Skin of body (tissue), 2 donors: Measurements from ENCODE around the gene ESRRG. TPM values are rescaled to one million over a fixed set of nuclear protein-coding genes. Genes with fewer than 3 reads are reported as not detected.
A peak's percentile ranks its signal among the peaks of the same experiment; 100 is the strongest.
"Not testable (repeated sequence)": the region's sequence is repeated elsewhere in the genome, so short reads cannot be mapped to it uniquely, and the experiment has no call there.

Source experiments
- DNase-seq: peaks from one replicate; lab custom pipeline; 2025; lab: John Stamatoyannopoulos, UW
- total RNA-seq: library from RNA; depleted of rRNA; stranded (reverse); fragments of >200 nt; gene quantifications from one replicate; pipeline ENCODE4 v1.2.3, GENCODE V29; 2014

ESRRG gene
- total RNA-seq, 1 donor from 2014 or later, result 2.3 TPM

DNA sequence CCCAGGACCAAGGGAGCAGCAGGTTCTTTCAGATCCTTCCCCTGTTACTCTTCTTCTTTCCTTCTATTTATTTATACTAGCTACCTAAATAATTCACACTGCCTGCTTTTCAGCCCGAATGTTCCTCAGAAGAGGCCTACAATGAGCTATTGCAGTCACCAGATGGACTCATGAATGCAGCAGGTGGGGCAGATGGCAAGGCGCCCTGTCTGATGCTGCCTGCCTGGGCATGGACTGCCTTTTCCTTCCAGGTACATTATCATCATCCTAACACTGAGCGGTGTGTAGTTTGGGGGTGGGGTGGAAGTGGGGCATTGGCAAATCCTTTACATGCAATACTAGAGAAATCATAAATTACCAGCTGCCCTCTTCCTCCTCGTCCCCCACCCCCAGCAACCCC lies 17.6 kb downstream of the ESRRG start:
- DNase-seq, result no peak

DNA sequence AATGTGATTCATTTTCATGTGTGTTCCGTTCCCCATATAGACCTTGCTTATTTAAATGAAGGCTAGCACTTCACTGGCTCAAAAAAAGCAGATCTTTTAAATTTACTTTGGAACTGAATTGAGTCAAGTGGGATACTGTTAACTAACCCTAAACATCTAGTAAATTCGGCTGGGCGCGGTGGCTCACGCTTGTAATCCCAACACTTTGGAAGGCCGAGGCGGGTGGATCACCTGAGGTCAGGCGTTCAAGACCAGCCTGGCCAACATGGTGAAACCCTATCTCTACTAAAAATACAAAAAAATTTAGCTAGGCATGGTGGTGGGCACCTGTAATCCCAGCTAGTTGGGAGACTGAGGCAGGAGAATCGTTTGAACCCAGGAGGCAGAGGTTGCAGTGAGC lies 19.2 kb downstream of the ESRRG start:
- DNase-seq, result not testable (repeated sequence)

DNA sequence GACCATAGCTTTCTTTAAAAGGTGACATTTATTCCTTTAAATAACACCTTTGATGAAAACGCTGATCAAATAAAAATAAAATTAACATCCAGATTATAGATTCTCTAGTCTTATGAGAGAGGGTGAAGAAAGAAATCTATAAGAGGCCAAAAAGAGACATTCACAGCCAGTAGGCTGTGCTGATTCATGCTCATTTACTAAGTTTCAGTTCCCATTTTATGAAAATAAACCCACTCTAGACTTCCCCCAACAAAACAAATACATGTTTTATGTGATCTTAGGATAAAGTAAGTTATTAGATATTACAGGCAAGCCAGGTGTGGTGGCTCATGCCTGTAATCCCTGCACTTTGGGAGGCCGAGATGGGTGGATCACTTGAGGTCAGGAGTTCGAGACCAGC lies 21.1 kb downstream of the ESRRG start:
- no peak for DNase-seq

DNA sequence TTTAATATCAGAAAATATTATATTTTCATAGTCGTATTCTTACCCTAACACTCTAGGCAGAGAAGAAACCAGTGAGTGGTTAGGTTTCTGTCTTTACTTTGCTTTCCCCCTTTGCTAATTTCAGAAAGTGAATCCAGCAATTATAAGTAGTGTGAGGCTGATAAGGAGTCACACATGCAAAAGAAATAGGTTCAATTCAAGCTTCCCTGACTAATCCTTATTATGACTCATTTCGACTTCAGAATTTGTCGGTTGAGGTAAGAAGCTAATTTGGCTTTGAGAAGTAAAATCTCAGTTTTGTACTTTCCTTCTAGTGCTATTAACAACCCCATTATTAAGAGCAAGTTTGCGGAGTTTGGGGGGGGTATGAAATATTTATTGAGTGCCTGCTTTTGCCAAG lies 22.4 kb downstream of the ESRRG start:
- DNase-seq, result no peak

DNA sequence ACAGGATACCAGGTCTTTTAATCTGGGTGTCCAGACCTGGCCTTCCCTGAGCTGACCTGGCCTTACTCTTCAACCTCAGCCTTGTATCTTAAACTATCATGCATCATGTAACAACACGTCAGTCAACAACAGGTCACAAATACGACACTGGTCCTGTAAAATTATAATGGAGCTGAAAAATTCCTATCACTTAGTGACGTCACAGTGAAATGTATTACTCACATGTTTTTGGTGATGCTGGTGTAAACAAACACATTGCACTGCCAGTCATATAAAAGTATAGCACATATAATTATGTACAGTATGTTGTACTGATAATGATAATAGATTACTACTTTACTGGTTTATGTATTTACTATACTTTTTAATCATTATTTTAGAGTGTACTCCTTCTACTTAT lies 31.5 kb downstream of the ESRRG start:
- no peak for DNase-seq

DNA sequence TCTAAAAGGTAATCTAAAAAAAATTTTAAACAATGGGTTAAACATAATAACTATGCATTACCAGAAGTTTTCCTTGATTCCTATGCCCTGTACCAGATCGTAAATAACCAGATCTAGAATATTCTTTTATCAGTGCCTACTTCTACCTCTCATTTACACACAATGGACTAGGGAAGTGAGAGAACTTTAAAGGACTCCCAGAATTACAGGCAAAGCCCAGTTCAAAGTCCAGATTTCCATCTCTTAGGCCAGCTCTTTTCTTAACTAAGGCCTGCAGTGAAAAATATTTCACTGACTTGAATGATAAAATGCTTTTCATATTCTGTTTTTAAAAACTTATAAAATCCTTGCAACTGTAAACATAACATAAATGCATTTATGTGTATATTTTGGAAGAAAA lies 32.6 kb downstream of the ESRRG start:
- DNase-seq, result no peak

DNA sequence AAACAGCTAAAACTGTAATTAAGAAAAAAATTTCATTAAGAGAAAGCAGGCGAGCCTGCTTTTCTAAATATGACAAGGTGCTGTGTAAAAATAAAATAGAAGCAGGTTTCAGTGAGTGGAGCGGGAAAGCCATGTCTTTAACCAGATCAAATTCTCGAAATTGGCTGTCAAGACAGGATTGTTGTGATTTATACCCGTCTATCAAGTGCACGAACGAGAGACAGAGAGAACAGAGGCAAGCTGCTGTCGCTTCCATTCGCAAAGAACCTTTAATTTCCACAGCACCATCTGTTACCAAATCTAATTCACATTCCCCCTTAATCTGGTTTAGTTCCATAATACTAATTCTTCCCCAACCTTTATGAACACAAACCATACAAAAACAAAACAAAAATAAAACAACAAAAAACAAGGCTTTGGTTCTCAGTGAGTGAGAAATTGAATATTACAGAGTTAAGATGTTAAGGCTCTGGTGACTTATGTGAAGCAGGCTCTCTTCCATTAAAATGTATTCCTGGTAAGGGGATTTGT lies 35.0 kb downstream of the ESRRG start:
- DNase-seq, result no peak

DNA sequence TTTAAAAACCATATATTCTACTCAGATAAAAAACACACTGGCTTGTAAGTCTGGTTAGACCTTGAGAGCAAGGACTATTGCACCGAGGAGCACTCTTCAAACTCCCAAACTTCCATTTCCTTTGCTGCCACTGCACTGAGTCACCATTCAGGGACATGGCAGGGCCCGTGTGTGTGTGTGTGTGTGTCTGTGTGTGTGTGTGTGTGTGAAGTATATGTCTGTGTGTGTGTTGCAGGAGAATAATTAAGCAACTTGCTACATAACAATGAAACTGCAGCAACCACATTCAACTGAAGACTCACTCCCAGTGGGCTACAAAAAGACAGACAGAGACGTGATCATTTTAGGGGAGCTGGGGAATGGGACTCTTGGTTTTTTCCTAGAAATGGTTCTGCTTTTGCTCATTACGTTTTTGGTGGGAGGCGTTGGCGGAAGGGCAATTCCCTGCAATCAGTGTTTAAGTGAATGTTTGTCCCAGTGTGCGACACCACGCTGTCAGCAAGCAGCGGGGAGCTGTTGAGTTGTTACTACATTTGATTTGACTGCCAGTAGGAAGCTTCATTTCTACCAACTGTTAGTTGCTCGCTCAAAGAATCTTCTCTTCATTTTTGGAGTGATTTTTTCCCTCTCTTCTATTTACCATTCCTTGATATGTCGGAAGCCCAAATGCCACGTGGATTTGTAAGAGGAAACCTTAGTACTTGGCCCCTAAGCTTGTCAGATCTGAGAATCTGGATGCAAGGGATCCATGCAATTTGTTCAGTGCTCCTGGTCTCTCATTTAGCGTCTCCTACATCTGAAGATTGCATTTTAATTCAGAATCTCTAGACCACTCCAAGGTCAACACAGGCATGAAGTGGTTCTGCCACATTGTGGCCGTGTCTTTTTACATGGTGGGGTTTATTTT lies 36.1 kb downstream of the ESRRG start:
- DNase-seq, result no peak

DNA sequence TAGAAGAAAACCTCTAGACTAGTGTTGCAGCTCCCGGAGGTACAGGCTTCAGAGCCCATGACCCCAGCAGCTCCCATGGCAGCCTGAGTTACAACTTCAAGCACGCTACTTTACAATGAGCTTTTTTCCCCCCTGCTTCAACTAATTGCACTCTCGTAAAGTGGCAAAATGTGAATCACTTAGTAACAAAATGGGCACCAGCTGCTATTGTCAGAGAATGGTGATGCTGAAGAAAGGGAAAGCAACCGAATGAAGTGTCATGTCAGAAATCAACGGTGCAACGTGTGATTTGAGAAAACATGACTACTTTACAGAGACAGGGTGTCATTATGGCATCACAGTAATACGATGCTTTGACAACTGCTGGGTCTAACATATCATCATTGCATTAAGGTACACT lies 40.5 kb downstream of the ESRRG start:
- DNase-seq, result no peak

DNA sequence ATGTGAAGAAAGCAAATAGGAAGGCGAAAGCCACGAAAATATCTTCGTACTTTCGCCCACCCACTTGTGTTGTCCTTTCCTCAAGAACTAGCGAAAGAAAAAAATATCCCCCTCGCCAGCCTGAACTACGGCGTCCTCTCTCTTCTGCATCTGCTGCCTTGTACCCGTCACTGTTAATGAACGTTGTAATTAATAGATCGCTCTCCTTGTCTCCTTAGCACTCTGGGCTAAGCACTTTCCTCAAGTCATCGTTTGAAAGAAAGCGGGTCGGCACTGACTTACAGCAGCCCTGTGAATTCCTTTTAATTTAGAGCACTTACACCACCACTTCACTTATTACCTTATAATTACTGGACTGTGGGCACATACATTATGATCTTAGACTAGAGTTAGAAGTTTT lies 44.1 kb downstream of the ESRRG start:
- DNase-seq, result no peak

DNA sequence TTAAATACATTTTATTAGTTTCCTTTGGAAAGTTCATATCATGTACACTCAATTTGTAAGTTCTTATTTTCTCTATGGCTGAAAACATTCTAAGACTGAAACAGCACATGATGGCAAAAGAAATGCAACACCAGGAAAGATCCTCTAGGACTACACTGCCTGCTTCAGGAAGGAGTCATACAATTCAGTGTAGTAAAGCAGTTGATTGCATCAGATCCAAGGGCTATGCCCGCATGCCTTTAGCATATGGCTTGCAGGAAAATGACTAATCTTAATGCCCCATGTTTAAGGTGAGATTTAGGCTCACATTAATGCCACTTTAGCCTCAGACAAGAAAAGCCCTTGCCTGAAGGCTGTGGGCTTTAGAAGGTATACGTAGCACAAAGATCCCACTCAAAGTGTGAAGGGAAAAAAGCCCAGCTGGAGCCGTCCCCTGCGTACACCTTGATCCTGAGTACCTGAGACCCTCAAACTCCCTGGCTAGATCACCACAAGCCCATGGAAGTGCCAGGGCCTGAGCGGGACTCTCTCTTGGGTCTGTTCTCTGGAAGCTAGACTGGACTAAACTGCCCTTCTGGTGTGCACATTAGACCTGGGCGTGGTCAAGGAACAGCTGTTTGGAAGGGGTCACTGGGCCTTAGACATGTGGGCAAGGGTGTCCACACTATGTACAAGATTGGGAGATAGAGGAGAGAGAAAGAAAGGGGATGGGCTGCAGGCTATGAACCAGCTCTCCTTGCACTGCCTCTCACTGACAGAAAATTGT lies 52.9 kb downstream of the ESRRG start:
- DNase-seq, result no peak

DNA sequence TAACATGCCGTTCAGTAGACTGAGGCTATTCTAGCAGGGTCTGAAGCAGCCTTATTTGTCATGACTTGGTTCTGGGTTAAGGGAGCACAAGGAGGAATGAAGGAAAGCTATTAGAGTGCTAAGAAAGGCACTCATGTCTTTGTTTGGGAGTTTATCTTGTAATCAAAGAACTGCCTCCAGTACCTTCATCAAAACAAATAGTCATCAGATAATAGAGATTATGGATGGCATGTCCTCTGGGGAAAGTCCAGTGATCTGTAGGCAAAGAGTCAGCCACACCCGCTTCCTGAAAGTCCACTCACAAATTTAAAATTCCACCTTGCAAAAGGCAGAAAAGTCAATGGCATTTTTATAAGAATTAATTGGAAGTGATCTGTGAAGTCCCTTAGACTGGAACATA lies 56.8 kb downstream of the ESRRG start:
- no peak for DNase-seq

DNA sequence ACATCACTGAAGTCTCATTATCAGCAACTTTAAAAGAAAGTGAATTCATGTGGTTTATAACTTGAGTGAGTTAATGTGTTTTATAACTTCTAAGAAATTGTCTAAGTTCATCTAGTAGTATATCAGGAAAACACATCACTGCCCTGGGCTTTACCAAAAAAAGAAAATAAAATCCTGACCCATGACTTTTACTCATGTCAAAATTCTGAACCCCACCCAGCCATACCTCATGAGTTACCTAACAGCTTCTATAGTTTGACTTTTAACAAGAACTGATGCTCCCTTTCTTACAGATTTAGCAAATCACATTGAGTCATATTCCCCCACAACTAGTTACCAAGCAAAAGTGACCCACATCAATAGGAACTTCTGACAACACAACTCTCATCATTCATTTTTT lies 57.4 kb downstream of the ESRRG start:
- DNase-seq, result no peak

DNA sequence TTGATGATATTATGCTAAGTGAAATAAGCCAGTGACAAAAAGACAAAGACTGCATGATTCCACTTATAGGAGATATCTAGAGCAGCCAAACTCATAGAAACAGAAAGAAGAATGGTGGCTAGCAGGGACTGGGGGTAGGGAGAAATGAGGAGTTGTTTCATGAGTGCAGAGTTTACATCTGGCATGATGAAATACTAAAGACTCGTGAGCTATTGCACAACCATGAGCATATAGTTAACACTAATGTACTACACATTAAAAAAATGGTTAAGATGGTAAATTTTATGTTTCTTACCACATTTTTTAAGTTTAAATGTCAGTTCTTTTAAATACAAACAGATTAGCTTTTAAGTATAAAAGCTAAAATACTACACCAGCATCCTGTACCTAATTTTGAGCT lies 57.8 kb downstream of the ESRRG start:
- peak; percentile 29 for DNase-seq

DNA sequence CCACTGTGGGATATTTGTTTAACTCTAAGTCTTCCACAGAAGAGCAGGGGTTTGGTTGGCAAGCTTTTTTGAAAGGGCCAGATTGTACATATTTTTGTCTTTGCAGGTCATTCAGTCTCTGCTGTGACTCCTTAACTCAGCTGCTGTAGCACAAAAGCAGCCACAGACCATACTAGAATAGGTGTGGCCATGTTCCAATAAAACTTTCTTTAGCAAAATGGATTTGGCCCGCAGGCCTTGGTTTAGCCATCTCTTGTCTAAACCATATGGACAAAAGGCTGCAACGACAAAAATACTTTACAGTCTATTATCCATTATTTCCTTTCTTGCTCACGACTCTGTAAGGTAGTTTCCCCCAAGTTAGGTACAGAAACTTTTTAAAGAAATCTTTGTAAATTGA lies 60.5 kb downstream of the ESRRG start:
- no peak for DNase-seq

DNA sequence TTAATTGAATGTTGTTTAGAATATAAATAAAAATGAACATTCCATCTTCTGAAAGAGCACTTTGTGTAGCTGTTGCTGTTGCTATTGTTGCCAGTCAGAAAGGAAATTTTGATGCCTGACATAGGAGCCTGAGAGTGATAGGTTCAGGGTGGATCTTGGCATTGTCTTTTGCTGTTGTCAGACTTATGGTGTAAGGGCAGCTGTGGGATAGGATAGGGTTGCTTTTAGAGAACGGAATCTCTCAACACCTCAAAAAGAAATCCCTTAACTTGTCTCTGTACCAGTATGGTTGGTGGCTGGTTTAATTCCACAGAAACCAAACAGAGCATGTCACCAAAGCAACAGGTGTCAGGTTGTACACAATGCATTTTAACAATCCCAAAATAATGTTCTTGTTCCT lies 62.7 kb downstream of the ESRRG start:
- DNase-seq, result no peak

DNA sequence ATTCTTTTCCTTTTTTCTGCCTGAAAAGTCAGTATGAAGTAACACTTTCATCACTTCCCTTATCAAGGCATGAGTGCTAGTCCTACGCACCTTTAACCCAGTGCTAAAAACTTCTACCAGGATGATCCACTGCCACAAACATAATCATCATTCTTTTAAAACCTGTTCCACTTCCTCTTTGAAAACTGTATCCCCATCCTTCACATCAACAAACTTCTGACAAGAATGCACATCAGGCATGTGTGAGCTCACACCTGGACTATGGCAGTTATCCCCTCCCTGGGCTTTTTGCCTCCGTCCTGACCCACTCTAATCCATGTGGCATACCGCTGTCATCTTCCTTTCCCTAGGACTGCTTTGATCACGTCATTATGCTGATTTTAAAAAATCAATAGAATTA lies 70.2 kb downstream of the ESRRG start:
- no peak for DNase-seq

DNA sequence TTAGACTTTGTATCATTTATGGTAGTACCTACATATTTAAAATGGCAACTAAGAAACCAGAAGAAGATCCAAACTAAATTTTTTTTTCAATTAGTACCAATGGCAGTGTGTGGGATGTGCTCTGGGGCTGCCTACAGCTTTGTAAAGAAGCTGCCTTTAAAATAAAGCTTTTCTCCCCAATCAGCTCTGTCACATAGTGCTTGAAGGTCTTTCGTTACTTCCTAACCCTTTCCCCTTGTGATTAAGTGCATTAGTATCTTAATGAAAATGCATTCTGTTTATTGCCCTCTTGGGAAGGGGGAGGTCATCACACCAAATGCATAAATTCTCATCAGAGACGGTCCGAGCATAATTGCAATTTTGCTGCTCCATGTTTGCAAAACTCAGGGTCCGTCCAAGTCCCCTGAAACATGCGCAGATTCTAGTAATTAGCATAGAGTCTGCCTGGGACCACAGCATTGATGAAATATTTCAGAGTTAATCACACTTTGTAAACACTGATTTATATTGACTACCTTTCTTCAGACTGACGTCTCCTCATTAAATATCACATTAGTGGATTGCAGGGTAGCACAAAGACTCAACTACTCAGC lies 71.3 kb downstream of the ESRRG start:
- DNase-seq, result no peak

DNA sequence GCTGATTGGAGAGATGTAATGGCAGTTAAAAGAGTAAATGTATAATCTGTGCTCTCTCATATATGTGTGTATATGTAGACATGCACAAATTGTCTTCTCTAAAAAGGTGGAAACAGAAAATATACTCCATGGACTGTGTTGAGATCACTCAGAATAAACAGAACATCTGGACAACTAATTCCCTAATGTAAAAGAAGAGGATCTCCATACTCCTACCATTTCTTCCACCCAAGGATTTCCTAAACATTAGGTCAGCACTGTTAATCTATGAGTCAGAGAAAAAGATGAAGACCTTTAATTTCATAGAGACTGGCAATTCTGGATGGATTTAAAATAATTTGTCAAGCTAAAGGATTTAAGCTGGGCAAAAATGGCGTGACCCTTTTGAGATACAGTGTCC lies 80.1 kb downstream of the ESRRG start:
- no peak for DNase-seq

DNA sequence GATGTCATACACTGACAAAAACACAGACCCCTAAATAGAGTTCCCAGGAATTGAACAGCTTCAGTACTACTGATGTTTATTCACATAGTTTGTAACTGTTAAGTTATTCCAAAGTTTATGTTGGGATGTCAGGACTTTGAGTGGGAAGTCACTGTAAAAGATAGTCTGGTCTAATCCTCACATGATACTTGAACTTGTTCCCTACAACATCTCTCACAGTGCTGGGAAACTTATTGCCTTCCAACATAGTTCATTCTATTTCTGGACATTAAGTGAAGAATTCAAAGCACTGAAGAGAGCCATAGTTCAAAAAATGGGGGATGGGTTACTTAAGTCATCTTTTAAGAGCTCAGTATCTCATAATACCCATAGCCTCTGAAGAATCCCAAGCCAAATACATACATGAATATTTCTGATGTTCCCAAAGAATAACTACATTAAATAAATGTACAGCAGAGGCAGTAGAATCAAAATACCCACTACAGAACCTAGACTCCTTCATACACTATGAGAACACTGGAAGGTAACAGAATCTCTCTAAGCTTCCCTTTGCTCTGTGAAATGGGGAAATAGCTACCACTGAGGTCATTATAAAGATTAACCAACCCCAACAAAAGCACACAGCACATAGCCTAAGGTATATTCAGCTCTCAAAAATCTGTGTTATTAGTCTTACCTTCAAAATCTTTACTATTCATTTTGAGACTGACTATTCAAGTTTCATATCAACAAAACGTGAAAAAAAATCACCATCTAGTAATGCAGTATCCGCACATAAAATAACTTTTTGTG lies 81.4 kb downstream of the ESRRG start:
- no peak for DNase-seq

DNA sequence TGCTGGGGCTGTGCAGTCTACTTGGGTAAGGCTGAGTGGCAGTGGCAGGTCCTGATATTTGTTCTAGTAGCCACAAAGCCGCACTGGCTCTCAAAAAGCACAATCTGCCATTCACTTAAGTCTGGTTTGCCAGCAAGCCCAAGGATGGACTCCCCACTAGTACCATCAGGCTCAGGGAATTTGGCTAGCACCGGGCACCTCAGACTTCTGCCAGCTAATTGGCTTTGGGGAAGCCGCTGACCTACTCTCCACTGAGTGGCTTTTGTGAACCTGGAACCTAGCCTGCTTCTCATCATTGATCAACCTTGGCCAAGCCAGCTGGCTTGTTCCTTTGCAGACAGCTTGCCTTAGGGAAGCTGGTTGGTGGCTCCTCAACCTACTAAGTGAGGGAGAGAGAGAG lies 83.1 kb downstream of the ESRRG start:
- DNase-seq, result no peak
